K562 (cell line): Measurements from ENCODE around the gene TTC27. TPM values are rescaled to one million over a fixed set of nuclear protein-coding genes. Genes with fewer than 3 reads are reported as not detected.

ENCODE experiments used
- ARID3A ChIP-seq: IDR thresholded peaks from 2 replicates; pipeline ENCODE4 v1.6.1; 2012; ENCODE audit warnings: low read depth, low read length, improper control_type of control experiment, borderline replicate concordance
- CTBP1 ChIP-seq: fragments of 450-650 bp; IDR thresholded peaks from 2 replicates; pipeline ENCODE4 v1.6.1; 2016; ENCODE audit warnings: borderline replicate concordance
- CUX1 ChIP-seq: fragments of 200-800 bp; sonication (Bioruptor generic); IDR thresholded peaks from 2 replicates; pipeline ENCODE4 v1.6.1; 2016; ENCODE audit warnings: missing genetic modification characterization, missing compliant biosample characterization
- EGR1 ChIP-seq: fragments of 450-650 bp; conservative IDR thresholded peaks from 2 replicates; pipeline ENCODE4 v1.6.1; 2017; ENCODE audit warnings: mild to moderate bottlenecking
- MYBL2 ChIP-seq, 2 experiments: fragments of 450-650 bp in 1 of 2; sonication (generic) in 1 of 2; formaldehyde crosslinking in 1 of 2; IDR thresholded peaks; 2 replicates each; pipeline versions ENCODE4 v1.6.1 to v1.8.1; 2017 to 2022; ENCODE audit warnings: borderline replicate concordance in 1 of 2, inconsistent platforms in 1 of 2, low read depth in 1 of 2, mild to moderate bottlenecking in 1 of 2, missing genetic modification reagents in 1 of 2, moderate library complexity in 1 of 2
- PCBP2 ChIP-seq: fragments of 200-400 bp; formaldehyde crosslinking; IDR thresholded peaks from 2 replicates; pipeline ENCODE4 v1.6.1; 2018; ENCODE audit warnings: low read length, low read depth, mild to moderate bottlenecking, moderate library complexity; ENCODE audit not compliant: poor library complexity, severe bottlenecking
- PYGO2 ChIP-seq: fragments of 450-650 bp; IDR thresholded peaks from 2 replicates; pipeline ENCODE4 v1.6.1; 2016; ENCODE audit warnings: mild to moderate bottlenecking, missing genetic modification characterization, moderate library complexity, missing compliant biosample characterization
- RAD51 ChIP-seq: fragments of 450-650 bp; IDR thresholded peaks from 2 replicates; pipeline ENCODE4 v1.7.1; 2016; ENCODE audit warnings: low read depth, mild to moderate bottlenecking, borderline replicate concordance
- ZKSCAN1 ChIP-seq: fragments of 150-350 bp; IDR thresholded peaks from 2 replicates; pipeline ENCODE4 v1.6.1; 2016; ENCODE audit warnings: low read depth, low read length
- ZNF239 ChIP-seq: fragments of 250-450 bp; sonication (Bioruptor Pico); IDR thresholded peaks from 2 replicates; pipeline ENCODE4 v1.4.0; 2020; ENCODE audit warnings: mild to moderate bottlenecking
- ZNF766 ChIP-seq: fragments of 200-800 bp; sonication (Bioruptor generic); conservative IDR thresholded peaks from 2 replicates; pipeline ENCODE4 v1.6.1; 2016; ENCODE audit warnings: missing genetic modification characterization, missing compliant biosample characterization
- polyA plus RNA-seq, 8 experiments: library from polyadenylated mRNA; depleted of rRNA in 4 of 8; stranded (reverse) in 5 of 8; unstranded in 3 of 8; fragments of >200 nt; fragmentation: Nextera tagmentation in 2 of 8; fragmentation: Illumina TruSeq in 1 of 8; extraction: Ambion mirVana in 2 of 8; extraction: Trizol in 1 of 8; gene quantifications; 2 replicates each; pipeline versions ENCODE4 v1.2.1 to v1.2.3, GENCODE V29; 2011 to 2014; ENCODE audit warnings: inconsistent platforms in 1 of 8, missing spikeins in 1 of 8
- total RNA-seq, 7 experiments: library from RNA; depleted of rRNA in 6 of 7; stranded (reverse); fragments of >200 nt in 6 of 7; fragmentation: Illumina TruSeq in 2 of 7; extraction: Trizol in 2 of 7; gene quantifications; 2 replicates each; pipeline versions ENCODE4 v1.2.1 to v1.2.3, GENCODE V29; 2011 to 2021; ENCODE audit warnings: low replicate concordance in 1 of 7
- TF ChIP-seq, protein P1 (sequence below): fragments of 450-650 bp; IDR thresholded peaks from 2 replicates; pipeline ENCODE4 v1.7.1; 2018; ENCODE audit warnings: mild to moderate bottlenecking, low read depth; ENCODE audit not compliant: partially characterized antibody
- TF ChIP-seq, protein P2 (sequence below), 2 experiments: fragments of 450-650 bp; IDR thresholded peaks; 2 replicates each; pipeline ENCODE4 v1.6.1; 2016

TTC27 gene
- total and polyA plus RNA-seq, 9 of the 15 experiments (the other 6 are each of a cell fraction or from before 2014, with no cell fraction given): 44.3 to 93.4 (median 57.3) TPM

- TF ChIP-seq CUX1 (CRISPR knock-in tag) (peak; percentile 80; the same call in 1 of the 2 replicates), MYBL2 (IDR thresholded peaks at IDR 0.05; ENCODE audit: low read depth) (no peak; the same call in 1 of the 2 replicates), MYBL2 (CRISPR knock-in tag; IDR thresholded peaks at IDR 0.05; ENCODE audit: borderline replicate concordance) (no peak), PYGO2 (tag) (peak; percentile 79), CTBP1 (peak; percentile 50; the same call in 1 of the 2 replicates), ARID3A (peak; percentile 100), EGR1 (peak; percentile 17; the same call in 1 of the 2 replicates), RAD51 (peak; percentile 40; the same call in 1 of the 2 replicates), PCBP2 (no peak), ZNF239 (CRISPR knock-in tag) (peak; percentile 52; the same call in 1 of the 2 replicates), ZNF766 (CRISPR knock-in tag) (peak; percentile 93), ZKSCAN1 (no peak)
- TF ChIP-seq, protein P1, sequence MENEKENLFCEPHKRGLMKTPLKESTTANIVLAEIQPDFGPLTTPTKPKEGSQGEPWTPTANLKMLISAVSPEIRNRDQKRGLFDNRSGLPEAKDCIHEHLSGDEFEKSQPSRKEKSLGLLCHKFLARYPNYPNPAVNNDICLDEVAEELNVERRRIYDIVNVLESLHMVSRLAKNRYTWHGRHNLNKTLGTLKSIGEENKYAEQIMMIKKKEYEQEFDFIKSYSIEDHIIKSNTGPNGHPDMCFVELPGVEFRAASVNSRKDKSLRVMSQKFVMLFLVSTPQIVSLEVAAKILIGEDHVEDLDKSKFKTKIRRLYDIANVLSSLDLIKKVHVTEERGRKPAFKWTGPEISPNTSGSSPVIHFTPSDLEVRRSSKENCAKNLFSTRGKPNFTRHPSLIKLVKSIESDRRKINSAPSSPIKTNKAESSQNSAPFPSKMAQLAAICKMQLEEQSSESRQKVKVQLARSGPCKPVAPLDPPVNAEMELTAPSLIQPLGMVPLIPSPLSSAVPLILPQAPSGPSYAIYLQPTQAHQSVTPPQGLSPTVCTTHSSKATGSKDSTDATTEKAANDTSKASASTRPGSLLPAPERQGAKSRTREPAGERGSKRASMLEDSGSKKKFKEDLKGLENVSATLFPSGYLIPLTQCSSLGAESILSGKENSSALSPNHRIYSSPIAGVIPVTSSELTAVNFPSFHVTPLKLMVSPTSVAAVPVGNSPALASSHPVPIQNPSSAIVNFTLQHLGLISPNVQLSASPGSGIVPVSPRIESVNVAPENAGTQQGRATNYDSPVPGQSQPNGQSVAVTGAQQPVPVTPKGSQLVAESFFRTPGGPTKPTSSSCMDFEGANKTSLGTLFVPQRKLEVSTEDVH: peak; percentile 13
- TF ChIP-seq, protein P2, sequence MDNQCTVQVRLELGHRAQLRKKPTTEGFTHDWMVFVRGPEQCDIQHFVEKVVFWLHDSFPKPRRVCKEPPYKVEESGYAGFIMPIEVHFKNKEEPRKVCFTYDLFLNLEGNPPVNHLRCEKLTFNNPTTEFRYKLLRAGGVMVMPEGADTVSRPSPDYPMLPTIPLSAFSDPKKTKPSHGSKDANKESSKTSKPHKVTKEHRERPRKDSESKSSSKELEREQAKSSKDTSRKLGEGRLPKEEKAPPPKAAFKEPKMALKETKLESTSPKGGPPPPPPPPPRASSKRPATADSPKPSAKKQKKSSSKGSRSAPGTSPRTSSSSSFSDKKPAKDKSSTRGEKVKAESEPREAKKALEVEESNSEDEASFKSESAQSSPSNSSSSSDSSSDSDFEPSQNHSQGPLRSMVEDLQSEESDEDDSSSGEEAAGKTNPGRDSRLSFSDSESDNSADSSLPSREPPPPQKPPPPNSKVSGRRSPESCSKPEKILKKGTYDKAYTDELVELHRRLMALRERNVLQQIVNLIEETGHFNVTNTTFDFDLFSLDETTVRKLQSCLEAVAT (IDR thresholded peaks at IDR 0.05): peak in 1 of 2 experiments; percentile 95; a peak in 2 of 4 replicates
Observed at GRCh38 chr2:32768387-32769174, 140.7 kb downstream of the TTC27 start (continued).
